Measurements from ENCODE around the gene DNM2. TPM values are rescaled to one million over a fixed set of nuclear protein-coding genes. Genes with fewer than 3 reads are reported as not detected.
"Not testable (repeated sequence)": the region's sequence is repeated elsewhere in the genome, so short reads cannot be mapped to it uniquely, and the experiment has no call there.

DNM2 gene
- total RNA-seq, 1 experiment from 2014 or later, result 121 TPM

DNA sequence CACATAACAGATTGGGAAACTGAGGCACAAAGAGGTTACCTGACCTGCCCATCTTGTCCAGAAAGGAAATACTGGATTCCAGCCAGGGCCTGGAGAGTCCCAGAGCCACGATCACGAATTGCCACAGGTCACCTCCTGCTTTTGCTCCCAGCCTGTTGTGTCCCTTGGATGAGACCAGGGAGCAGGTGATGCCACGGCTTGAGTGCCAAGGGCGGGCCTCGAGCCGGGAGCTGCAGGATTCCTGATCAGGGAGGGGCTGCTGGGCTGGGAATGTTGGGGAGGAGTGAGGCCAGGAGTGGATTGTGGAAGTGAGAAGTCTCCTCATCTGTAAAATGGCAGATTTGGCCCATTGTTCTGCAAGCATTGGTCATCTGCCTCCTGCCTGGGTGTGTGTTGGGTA, 29.4 kb downstream of the DNM2 start:
- peak; percentile 61 for DNase-seq (ENCODE audit: low spot score)
- in situ Hi-C loops (cut with HindIII; ENCODE audit: low sequenced_read_pairs), result no loop called here

DNA sequence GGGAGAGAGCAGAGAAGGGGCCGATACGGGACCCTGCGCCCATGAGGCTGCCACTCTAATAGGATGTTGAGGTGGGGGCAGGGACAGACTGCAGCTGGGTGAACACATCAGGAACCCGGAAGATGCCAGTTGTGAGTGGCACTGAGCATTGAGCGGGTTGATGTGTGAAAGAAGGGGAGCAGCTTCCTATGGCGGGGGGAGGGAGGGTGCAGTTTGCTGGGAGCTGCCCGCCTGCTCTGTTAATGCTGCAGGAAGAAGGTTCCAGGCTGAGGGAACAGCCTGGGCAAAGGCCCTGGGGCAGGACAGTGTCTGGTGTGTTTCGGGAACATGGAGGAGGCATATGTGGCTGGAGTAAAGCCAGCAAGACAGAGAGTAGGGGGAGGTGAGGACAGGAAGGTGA, 29.8 kb downstream of the DNM2 start:
- no peak for DNase-seq (ENCODE audit: low spot score)
- in situ Hi-C loops (cut with HindIII; ENCODE audit: low sequenced_read_pairs), result no loop called here

DNA sequence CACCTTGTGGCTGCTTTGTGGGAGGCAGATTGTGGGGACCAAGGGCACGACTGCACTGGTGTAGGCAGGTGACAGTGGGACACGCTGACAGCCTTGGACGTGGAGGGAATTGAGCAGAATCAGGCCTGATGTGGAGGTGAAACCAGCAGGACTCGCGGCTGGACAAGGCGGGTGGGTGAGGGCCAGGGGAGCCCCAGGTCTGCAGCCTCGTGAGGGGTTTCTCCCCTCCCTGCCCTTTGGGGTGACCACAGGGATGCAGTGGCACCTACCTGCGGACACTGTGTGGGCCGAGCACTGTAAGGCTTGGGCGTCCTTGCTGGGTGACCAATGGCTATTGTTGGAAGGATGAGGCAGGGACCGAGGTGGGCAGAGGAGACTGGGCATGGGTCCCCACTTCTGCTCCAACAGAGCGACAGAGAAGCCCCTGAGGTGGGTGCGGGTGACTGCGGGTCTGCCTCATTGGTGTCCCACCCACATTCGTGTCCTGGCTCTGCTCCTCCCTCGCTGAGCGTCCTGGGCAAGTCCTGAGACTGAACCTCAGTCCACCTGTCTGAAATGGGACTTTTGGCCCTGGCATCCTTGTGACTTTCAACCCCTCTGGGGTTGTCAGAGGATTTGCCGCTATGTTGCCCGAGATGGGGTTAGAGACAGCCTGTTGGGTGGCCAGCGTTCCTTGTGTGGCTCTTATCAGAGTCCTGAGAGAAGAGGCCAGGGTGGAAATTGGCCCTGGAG, 30.5 kb downstream of the DNM2 start:
- in situ Hi-C loops (cut with HindIII; ENCODE audit: low sequenced_read_pairs), result no loop called here
- no peak for DNase-seq (ENCODE audit: low spot score)

DNA sequence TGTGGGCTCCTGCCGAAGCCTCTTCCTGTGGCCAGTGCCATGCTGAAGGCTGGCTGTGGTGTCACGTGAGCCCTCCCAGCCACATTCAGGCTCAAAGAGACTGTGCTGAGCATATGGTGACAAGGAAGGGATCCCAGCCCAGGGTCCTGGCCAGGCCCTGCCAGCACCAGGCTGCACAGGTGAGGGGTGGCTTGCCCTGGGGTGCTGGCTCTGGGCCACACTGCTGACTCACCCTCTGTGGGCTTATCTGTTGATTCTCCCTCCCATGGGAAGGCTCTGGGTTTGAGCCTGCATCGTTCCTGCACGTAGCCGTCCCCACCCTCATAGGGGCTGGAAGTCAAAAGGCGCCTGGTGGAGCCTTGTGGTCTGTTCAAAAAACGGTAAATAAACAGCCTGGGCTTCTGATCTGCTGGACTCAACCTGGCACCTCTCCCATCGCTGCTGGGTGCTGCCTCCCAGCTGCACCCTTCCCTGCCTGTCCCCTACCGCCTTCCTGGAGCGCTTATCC, 31.1 kb downstream of the DNM2 start:
- DNase-seq (ENCODE audit: low spot score), result peak; percentile 87
- in situ Hi-C loops (cut with HindIII; ENCODE audit: low sequenced_read_pairs), result no loop called here

DNA sequence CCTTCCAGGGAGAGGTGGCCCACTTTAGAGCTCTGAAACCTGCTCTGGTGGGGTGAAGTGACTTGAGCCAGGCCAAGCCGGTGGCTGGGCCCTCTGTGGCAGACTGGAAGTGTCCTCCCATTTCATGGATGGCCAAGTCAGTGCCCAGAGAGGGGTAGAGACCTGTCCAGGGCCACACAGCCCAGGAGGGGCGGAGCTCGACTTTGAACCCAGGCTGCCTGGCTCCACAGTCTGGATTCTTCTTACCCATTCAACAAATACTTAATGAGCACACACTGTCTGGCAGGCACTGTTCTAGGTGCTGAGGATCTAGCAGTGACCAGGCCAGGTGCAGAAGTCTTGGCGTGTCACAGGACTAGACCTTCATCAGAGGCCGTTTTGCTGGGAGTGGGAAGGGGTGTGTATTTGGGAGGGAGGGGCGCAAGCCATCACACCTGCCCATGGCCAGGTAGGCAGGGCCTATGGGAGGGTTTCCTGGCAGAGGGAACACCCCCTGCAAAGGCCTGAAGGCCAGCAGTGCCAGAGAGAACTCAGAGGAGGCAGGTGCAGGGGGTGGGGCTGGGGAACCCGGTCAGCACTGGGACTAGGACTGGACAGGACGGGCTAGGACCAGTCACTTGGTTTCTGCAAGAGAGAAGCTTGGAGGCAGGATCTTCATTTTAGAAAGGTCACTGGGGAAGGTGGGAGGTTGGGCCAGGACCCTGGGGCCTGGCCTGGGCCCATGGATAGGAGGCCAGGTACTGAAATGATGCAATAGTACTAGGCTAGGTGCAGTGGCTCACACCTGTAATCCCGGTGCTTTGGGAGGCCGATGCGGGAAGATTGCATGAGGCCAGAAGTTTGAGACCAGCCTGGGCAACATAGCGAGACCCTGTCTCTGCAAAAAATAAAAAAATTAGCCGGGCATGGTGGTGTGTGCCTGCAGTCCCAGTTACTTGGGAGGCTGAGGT, 31.8 kb downstream of the DNM2 start:
- no peak for DNase-seq (ENCODE audit: low spot score)
- in situ Hi-C loops (cut with HindIII; ENCODE audit: low sequenced_read_pairs), result no loop called here

DNA sequence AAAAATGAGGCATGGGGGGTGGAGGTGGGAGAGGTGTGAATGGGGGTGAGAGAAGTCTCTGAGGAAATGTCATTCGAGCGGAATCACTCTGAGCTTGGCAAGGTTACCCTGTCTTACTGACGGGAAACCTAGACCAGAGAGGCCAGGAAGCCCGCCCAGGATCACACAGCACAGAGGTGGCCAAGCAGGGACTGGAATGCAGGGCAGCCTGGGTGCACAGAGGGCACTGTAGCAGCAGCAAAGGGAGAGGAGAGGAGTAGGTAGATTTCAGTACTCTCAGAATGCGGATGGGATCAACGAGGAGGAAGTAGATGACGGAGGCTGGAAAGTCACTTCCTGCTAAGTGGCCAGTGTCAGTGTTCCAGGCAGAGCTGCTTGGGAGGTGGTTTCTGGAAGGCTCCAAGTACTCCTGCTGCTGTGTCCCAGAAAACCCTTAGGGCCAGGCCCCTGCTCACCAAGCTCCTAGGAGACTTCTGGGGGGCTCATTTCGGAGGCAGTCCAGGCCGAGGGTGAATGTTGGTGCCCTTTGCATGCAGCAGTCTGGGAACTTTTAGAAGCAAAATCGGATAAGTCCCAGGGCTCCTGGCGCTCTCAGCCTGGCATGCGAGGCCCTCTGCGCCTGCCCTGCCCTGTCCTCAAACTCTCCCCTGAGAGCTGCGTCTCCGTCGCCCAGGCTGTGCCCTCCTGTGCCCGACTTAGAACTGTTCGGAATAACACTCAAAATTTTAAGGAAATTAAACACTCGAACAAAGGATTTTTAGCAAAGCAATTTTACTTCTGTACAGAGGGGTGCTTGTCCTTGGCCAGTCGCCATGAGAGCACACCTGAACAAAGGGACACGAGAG, 33.5 kb downstream of the DNM2 start:
- in situ Hi-C loops (cut with HindIII; ENCODE audit: low sequenced_read_pairs), result no loop called here
- DNase-seq (ENCODE audit: low spot score), result no peak

DNA sequence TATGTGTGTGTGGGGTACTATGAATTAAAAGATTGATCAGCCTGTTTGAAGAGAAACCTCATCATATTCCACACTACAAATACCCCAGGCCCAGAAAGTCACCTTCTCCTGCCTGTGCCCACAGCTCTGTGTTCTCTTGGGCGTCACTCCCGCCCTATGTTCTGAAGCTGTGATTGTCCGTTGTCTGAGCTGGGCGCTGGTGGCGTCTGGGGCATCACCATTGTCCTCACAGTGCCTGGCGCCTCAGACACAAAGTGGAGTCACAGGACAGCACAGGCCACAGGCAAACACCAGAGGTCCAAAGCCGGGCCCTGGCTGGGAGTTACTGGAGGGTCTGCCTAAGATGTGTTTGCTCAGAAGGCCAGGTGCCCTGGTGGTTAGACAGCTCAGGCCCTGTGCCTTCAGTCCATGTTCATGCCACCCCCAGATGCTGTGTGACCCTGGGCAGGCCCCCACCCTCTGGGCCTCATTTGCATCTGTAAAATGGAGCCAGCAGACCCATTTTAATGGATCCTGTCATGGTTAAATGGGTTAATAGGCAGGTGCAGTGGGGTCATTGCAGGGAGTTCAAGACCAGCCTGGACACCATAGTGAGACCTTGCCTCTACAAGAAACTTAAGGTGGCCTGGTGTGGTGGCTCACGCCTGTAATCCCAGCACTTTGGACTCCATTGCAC, 34.5 kb downstream of the DNM2 start:
- in situ Hi-C loops (cut with HindIII; ENCODE audit: low sequenced_read_pairs), result no loop called here
- DNase-seq (ENCODE audit: low spot score), result no peak

DNA sequence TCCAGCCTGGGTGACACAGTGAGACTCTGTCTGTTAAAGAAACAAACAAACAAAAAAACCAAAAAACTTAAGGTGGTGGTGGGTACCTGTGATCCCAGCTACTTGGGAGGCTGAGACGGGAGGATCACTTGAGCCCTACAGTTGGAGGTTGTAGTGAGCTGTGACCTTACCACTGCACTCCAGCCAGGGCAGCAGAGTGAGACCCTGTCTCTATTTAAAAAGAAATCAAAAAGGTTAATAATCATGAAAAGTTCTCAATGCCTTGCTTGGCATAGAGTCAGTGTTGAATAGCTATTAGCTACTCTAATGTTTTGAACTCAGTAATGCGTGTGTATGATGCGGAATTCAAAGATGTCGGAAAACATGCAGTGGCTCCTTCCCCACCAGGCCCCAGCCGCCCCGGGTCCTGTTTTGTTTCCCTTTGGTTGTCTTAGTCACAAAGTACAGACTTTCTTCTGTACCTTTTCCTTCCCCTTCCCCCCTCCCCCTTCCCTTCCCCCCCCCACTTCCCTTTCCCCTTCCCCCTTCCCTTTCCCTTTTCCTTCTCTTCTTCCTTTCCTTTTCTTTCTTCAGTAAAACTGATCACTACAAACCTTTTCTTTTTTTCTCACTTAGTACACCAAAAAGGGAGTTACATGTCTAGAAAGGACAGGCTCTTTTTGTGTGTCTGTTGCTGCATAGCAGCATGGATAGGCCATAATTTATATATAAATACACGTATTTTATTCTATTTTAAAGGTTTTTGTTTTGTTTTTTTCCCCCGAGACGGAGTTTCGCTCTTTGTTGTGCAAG, 35.2 kb downstream of the DNM2 start:
- DNase-seq (ENCODE audit: low spot score), result no peak
- in situ Hi-C loops (cut with HindIII; ENCODE audit: low sequenced_read_pairs), result no loop called here

DNA sequence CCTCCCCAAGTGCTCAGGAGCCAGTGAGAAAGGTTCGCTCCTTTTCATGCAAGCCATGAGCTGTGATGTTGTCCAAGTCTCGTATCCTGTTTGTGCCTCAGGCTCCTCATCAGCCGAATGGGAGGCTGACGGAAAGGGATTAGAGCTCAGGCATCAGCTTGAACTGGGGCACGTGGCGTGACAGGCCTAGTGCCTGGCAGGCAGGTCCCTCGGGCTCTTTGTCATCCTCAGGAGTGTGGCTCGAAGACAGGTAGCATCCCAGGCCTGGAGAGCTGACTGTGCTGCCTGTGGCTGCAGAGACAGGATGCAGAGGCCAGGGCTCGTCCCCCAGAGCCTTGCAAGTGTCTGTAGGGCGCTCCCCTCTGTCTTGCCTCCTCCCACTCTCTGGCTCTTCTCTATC, 38.5 kb downstream of the DNM2 start:
- DNase-seq (ENCODE audit: low spot score), result no peak
- in situ Hi-C loops (cut with HindIII; ENCODE audit: low sequenced_read_pairs), result no loop called here

DNA sequence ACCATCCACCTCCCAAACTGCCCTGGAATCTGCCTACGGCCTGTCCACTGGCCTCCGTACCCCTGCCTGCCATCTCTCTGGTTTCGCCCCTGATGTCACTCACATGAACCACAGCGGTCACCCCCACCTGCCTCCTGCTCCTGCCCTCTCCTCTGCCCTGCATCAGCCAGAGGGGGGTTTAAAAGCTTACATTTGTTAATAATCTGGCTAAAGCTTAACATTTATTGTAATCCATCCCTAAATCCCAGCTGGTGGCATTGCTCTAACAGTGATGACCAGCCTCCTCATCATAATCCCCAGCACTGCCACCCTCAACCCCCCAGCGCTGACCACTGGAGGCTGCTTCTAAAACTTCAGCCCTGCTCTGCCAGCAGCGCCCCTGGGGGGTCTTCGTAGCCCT, 38.9 kb downstream of the DNM2 start:
- in situ Hi-C loops (cut with HindIII; ENCODE audit: low sequenced_read_pairs), result no loop called here
- no peak for DNase-seq (ENCODE audit: low spot score)

DNA sequence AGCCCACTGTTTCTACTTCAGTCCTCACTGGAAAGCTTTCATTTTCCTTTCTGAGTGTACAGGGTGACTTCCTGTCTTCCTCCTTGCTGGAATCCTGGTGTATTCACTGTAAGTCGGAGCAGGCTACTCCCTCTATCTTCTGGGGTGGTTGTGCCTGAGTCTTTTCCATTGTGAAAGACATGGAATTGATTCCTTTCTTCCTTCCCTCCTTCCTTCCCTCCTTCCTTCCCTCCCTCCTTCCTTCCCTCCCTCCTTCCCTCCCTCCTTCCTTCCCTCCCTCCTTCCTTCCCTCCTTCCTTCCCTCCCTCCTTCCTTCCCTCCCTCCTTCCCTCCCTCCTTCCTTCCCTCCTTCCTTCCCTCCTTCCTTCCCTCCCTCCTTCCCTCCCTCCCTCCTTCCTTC, 40.2 kb downstream of the DNM2 start:
- in situ Hi-C loops (cut with HindIII; ENCODE audit: low sequenced_read_pairs); DNase-seq (ENCODE audit: low spot score): not testable (repeated sequence)

DNA sequence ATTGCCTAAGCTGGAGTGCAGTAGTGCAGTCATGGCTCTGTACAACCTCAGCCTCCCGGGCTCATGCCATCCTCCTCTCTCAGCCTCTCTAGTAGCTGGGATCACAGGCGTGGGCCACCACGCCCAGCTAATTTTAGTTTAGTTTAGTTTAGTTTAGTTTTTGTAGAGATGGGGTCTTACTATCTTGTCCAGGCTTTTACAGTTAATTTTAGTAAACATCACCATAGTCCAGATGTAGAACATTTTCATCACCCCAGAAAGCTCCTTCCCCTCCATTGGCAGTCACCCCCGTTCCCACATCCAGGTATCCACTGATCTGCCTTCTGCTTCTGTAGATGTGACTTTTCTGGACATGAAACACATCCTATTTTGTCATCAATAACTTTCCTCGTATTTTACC, 41.1 kb downstream of the DNM2 start:
- no peak for DNase-seq (ENCODE audit: low spot score)
- in situ Hi-C loops (cut with HindIII; ENCODE audit: low sequenced_read_pairs), result no loop called here

DNA sequence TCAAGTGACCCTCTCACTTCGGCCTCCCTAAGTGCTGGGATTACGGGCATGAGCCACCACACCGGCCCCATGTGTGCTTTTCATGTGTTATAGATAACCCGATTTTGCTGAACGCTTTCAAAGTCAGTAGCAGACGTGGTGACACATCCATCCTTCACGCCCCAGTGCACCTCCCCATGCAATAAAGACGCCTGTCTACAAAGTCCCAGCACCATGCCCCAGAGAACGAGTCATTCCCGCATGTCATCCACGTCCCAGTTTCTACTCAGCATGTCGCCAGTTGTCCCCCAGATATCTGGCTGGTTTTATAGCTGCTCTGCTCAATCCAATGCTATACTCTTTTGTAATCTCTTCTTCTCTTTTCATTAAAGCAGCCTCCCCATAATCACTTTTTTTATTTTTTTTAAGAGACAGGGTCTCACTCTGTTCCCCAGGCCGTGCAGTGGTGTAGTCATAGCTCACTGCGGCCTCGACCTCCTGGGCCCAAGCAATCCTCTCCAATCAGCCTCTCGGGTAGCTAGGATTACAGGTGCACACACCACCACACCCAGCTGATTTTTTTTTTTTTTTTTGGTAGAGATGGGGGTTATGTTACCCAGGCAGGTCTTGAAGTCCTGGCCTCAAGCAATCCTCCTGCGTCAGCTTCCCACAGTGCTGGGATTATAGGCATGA, 42.5 kb downstream of the DNM2 start:
- DNase-seq (ENCODE audit: low spot score), result peak; percentile 84
- in situ Hi-C loops (cut with HindIII; ENCODE audit: low sequenced_read_pairs), result no loop called here

DNA sequence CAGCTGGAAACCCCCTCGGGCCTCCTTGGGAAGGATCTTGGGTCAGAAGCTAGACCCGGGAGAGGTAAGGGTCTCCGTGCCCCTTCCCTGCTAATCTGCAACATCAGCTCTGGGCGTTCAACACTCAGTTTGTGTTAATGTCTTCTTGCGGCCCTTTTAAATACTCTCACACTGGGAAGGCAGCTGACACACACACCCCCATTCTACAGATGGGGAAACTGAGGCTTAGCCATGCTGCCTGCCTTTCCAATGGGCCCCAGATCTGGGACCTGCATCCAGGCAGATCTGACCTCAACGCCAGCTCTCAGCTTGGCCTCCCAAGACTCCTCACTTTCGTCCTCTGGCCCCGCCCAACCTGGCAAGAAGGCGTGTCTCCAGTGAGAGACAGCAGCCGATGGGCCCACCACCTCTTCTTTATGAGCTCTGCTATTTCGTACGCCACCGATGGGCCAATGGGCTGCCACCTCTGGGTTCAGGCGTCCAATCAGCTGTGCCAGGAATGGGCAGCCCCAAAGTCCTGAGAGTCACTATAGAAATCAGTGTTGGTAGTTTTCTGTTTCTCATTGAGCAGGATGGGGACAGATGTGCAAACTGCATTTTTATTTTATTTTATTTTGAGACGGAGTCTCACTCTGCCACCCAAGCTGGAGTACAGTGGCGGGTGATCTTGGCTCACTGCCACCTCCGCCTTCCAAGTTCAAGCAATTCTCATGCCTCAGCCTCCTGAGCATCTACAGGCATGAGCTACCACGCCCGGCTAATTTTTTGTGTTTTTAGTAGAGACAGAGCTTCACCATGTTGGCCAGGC, 43.8 kb downstream of the DNM2 start:
- DNase-seq (ENCODE audit: low spot score), result no peak
- in situ Hi-C loops (cut with HindIII; ENCODE audit: low sequenced_read_pairs), result no loop called here

DNA sequence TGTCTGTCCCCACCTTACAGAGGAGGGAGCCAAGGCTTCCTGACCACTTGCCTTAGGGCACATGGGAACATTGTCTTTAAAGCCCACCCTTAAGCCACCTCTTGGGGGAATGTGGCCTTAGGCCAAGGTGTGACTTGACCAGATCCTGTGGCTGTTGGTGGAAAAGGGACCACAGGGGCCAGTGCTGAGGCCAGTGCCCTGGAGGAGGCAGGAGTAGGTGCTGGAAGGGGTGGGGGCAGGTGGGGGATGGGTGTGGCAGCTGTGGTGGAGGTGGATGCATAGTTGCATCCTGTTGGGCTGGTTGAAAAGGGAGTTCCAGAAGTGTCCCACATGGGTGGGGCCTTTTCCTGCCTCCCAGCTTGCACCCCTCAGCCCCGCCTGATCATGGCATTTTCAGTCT, 44.8 kb downstream of the DNM2 start:
- no peak for DNase-seq (ENCODE audit: low spot score)
- in situ Hi-C loops (cut with HindIII; ENCODE audit: low sequenced_read_pairs), result no loop called here

DNA sequence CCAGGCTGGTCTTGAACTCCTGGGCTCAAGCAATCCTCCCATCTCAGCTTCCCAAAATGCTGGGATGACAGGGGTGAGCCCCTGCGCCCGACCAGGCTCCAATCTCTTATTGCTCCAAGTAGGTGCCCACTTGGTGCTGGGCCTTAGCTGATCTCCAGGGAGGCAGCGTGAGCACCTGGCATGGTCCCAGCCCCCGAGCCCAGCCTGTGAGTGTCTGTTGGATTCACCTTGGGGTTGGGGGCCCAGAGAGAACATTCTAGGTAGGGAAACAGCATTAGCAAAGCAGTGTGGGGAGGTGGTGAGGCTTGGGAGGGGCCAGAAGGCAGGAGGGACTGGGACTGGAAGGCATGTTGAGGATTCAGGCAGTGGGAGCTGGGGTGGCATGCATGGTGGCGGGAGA, 45.5 kb downstream of the DNM2 start:
- no peak for DNase-seq (ENCODE audit: low spot score)
- in situ Hi-C loops (cut with HindIII; ENCODE audit: low sequenced_read_pairs), result no loop called here

DNA sequence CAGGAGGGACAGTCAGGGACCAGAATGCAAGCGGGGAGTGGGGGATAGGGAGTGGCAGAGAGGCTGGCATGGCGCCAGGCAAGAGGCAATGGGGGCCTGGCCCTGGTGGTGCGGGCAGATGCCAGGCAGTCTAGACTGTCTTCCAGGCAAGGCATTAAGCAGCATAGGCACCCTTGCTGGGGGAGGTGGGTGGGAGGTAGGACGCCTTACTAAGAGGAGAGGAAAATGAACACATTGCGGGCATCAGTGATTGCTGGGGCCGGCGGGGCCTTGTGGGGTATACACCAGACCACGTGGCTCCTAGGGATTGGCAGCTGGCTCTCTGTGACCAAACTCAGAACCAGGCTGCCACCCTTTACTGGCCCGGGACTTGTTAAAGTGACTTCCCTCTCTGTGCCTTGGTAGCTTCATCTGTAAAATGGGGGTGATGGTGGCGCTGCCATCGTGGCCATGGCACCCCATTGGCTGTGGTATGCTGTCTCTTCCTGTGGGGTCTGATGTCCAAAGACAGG, 46.0 kb downstream of the DNM2 start:
- no peak for DNase-seq (ENCODE audit: low spot score)
- in situ Hi-C loops (cut with HindIII; ENCODE audit: low sequenced_read_pairs), result no loop called here
